CD4-positive, alpha-beta T cell treated with Interleukin-10 for 1 hour (primary cell): ENCODE measurements around the gene SPATA20.

Experiments
- DNase-seq: peaks from one replicate; pipeline ENCODE4 v3.0.0-alpha.2; 2020

Gene SPATA20

DNA sequence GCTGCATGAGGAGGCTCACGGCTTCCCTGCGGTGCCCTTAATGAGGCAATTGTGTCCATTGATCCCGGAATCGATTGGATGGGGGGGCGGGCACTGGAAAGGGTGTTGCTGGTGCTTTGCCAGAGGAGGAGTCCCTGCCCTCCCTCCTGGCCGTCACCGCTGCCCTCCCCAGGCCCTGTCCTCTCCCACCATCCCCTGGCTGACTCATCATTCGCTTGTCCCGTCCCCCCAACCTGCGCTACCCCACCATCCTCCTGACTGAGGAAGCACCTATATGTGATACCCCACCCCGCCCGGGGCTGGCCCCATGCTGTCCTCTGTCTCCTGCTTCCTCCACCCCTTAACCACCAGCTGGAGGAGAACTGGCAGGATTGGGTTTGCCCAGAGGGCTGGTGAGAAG is 34.3 kb downstream of the SPATA20 start:
- DNase-seq: no peak

GRCh38 chr17:50582741-50583140 is 35.8 kb downstream of the SPATA20 start:
- DNase-seq: no peak

DNA sequence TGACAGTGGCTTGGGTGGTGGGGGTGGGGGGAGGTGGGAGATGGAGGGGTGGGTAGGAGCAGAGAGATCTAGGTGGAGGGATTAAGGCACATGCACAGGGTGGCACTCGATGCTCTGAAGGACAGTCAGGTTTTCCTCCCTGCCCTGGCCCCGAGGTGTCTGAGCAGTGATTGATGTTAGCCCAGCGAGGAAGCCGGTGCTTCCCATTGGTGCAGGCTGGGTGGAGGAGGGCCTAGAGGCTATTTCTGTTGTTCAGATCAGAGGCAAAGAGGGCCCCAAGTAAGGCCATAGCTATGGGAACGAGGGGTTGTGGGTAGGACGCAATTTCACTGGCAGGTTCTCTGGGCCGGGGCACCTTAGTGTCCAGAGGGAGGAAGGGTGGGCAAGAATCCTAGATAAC is 36.7 kb downstream of the SPATA20 start:
- DNase-seq: no peak

GRCh38 chr17:50584116-50584515 is 37.1 kb downstream of the SPATA20 start:
- DNase-seq: no peak

DNA sequence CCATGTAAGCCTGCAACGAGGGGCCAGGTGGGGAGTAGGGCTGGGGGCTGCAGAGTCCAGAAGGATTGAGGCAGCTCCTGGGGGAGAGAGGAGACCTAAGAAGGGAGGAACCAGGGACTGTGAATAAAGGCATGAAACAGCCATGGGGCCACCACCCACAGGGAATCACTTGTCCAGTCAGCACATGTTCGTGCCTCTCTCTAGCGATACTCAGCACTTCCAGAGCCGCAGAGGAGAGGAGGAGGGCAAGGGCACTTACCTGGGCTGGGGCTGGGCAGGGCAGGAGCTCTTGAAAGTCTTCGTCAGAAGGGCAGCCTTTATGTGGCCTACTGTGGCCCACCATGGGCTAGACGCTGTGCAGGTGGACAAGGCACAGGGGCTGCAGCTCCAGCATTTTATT is 37.8 kb downstream of the SPATA20 start:
- no peak for DNase-seq

GRCh38 chr17:50585346-50585745 is 38.4 kb downstream of the SPATA20 start:
- no peak for DNase-seq

DNA sequence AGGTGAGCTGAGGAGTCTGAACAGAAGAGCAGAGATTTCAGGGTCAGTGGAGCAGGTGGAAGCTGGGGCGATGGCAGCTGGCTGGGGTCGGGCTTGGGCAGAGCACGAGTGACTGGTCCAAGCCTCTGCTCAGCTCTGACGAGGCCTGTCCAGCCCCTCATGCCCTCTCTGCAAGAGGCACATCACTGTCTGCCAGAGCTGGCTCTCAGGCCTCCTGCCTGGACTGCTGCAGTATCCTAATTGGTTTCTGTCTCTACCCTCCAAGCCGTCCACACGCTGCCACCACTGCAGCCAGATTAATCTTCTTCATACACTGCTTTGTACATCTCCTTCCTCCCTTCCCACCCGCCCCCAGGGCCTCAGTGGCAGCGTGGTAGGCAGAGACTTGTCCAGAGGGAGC is 38.9 kb downstream of the SPATA20 start:
- no peak for DNase-seq

GRCh38 chr17:50586421-50587247 is 39.7 kb downstream of the SPATA20 start:
- DNase-seq: no peak

DNA sequence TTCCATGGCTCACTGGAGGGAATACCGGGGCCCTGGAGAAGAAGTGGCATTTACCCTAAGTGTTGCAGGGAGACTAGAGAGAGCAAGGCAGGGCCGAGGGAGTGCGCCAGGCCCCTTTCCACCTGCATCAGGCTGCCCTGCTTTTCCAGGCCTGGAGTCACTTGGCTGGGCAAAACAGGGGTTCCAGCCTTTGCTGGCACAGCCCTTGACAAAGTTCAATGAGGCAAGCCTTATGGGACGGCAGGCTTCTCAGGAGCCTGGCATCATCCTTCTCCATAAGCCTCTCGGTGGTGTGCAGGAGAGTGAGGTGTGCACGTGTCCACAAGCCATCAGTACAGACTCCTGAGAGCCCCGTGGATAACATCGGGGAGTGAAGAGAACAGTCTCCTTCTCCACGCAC is 40.6 kb downstream of the SPATA20 start:
- no peak for DNase-seq

GRCh38 chr17:50588391-50589049 is 41.5 kb downstream of the SPATA20 start:
- DNase-seq: no peak

GRCh38 chr17:50589095-50589705 is 42.2 kb downstream of the SPATA20 start:
- no peak for DNase-seq

DNA sequence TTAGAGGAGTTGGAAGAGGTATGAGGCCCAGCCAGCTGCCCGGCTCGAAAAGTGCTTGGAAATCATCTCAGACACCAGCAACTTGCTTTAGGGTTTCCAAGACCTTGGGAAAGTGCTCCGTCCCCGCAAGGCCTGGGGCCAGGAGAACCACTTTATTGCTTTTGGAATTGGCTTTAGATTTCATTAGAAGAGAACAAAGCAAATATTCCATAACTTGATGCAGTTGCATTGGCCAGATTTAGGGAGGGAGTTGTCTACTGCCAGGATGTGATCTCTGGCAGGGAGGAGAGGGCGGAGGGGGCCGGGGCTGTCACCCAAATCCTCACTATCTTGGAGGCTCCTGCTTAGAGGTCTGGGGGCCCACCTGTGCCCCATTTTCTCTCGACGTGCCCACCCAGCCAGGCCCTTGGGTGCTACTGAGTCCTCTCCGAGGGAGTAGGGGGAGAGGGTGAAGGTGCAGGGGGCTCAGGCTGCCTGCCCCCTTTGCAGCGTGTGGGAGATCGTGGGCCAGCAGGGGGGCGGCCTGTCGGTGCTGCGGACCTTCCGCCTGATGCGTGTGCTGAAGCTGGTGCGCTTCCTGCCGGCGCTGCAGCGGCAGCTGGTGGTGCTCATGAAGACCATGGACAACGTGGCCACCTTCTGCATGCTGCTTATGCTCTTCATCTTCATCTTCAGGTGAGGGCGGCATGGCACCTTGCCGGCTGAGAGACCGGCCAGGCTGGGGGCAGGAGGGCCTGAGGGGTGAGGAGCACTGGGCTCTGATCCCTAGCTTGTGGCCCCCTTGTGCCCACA is 44.2 kb downstream of the SPATA20 start:
- no peak for DNase-seq

DNA sequence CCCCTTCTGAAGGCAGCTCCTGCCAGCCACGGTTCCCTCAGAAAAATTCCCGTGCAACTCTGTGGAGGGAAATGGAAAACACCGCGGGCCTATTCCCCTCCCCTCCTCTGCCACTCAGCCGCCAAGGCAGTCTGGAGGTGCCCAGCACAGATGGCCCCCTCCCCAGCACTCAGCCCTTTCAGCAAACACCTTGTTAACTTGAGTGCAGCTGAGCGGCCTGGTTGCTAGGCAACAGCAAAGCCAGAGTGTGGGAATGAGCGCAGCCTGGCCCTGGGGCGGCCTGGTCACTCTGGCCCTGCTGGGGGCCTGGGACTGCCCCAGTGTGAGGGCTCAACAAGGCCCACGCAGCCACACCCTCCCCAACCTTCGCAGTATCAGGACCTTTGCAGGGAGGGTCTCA is 46.3 kb downstream of the SPATA20 start:
- no peak for DNase-seq

GRCh38 chr17:50594128-50594823 is 47.3 kb downstream of the SPATA20 start:
- no peak for DNase-seq

- no peak for DNase-seq
Measured at GRCh38 chr17:50594892-50595291, 47.9 kb downstream of the SPATA20 start.

DNA sequence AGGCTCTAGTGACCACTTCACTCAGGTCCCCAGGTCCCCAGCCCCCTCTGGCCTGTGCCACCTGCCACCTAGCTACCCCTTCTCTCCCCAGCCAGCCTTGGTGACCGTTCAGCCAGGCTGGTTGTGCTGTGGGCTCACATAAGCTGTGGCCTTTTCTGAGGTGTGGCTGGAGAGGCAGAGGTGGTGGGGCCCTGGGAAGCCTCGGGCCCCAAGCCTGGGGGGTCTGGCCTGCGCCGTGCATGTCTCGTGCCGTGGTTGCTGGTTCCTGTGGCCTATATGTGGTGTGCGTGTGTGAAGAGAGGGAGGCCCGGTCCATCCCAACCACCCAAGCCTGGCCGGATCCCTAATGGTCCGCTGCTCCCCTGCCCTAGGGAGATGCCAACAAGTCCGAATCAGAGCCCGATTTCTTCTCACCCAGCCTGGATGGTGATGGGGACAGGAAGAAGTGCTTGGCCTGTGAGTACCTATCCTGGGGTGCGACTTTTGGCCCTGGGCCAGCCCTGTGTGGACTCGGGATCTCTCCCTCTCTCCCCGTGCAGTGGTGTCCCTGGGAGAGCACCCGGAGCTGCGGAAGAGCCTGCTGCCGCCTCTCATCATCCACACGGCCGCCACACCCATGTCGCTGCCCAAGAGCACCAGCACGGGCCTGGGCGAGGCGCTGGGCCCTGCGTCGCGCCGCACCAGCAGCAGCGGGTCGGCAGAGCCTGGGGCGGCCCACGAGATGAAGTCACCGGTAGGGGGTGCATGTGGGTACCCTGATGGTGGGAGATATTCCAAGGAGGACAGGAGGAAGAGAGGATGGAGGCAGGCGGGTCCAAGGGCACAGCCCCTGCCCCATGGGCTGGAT is 49.4 kb downstream of the SPATA20 start:
- no peak for DNase-seq

DNA sequence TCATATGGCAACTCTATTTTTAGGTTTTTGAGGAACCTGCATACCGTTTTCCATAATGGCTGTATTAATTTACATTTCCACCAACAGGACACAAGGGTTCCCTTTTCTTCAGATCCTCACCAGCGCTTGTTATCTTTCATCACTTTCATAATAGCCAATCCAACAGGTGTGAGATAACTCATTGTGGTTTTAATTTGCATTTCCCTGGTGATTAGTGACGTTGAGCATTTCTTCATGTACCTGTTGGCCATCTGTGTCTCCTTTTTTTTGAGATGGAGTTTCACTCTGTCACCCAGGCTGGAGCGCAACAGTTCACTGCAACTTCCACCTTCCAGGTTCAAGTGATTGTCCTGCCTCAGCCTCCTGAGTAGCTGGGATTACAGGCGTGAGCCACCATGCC is 51.5 kb downstream of the SPATA20 start:
- DNase-seq: no peak

DNA sequence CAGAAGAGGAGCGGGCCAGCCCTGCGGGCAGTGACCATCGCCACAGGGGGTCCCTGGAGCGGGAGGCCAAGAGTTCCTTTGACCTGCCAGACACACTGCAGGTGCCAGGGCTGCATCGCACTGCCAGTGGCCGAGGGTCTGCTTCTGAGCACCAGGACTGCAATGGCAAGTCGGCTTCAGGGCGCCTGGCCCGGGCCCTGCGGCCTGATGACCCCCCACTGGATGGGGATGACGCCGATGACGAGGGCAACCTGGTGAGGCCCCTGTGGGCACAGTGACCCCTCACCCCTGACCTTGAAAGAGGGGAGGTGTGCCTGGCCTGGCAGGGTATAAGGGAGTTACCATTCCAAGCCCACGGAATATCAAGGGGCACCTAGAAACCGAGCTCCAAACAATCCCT is 52.6 kb downstream of the SPATA20 start:
- no peak for DNase-seq

GRCh38 chr17:50601823-50602375 is 54.9 kb downstream of the SPATA20 start:
- DNase-seq: no peak

- no peak for DNase-seq
Measured at GRCh38 chr17:50602836-50603235, 55.9 kb downstream of the SPATA20 start.

- no peak for DNase-seq
Measured at GRCh38 chr17:50603340-50603739, 56.4 kb downstream of the SPATA20 start.
